Effector memory CD4-positive, alpha-beta T cell (primary cell): Measurements from ENCODE around the gene NLRP6.
"Not testable (repeated sequence)": the region's sequence is repeated elsewhere in the genome, so short reads cannot be mapped to it uniquely, and the experiment has no call there.

Experiments
- DNase-seq, 3 donors: peaks; one replicate each; pipeline ENCODE4 v3.0.0-alpha.2; 2020
- H3K27ac ChIP-seq: 2 replicates; pipeline ENCODE4 v1.7.0; 2013; ENCODE audit warnings: mild to moderate bottlenecking, low read length, moderate library complexity; ENCODE audit not compliant: insufficient read depth, poor library complexity, severe bottlenecking
- H3K27me3 ChIP-seq: replicated peaks from 2 replicates; pipeline ENCODE4 v1.7.0; 2013; ENCODE audit warnings: mild to moderate bottlenecking, low read length; ENCODE audit not compliant: insufficient read depth, control insufficient read depth, poor library complexity, severe bottlenecking
- H3K36me3 ChIP-seq: 2 replicates; pipeline ENCODE4 v1.7.0; 2013; ENCODE audit warnings: mild to moderate bottlenecking, low read length, moderate library complexity; ENCODE audit not compliant: control insufficient read depth, insufficient read depth
- H3K4me1 ChIP-seq: 2 replicates; pipeline ENCODE4 v1.7.0; 2013; ENCODE audit warnings: low read length, mild to moderate bottlenecking; ENCODE audit not compliant: control insufficient read depth, insufficient read depth, poor library complexity, severe bottlenecking
- H3K4me3 ChIP-seq: 2 replicates; pipeline ENCODE4 v1.7.0; 2013; ENCODE audit warnings: low read length, low read depth, mild to moderate bottlenecking; ENCODE audit not compliant: insufficient read depth, poor library complexity, severe bottlenecking
- H3K9me3 ChIP-seq: 2 replicates; pipeline ENCODE4 v1.7.0; 2013; ENCODE audit warnings: mild to moderate bottlenecking, low read length, moderate library complexity; ENCODE audit not compliant: control insufficient read depth

NLRP6 gene

GRCh38 chr11:299081-299891, 21.1 kb downstream of the NLRP6 start, which contains the start of gene IFITM5:
Gene IFITM5 (minus strand): TSS chr11:299526. CDS start chr11:299490, 36 bp downstream.
- Histone ChIP-seq H3K36me3 (peaks cover under 1% of the 10 kb centered on the region), H3K27me3 (no peaks in the 10 kb centered on the region), H3K4me1 (peaks cover 17% of the 10 kb centered on the region), H3K9me3 (no peaks in the 10 kb centered on the region), H3K27ac (no peak within 1 kb of the TSS), H3K4me3 (no peak within 1 kb of the TSS)
- DNase-seq: no peak

GRCh38 chr11:299951-300735, 21.9 kb downstream of the NLRP6 start:
- Histone ChIP-seq H3K27me3 (no peaks in the 10 kb centered on the region), H3K36me3 (no peaks in the 10 kb centered on the region), H3K4me1 (peaks cover 21% of the 10 kb centered on the region), H3K9me3 (no peaks in the 10 kb centered on the region), H3K27ac (no peak overlapping the region), H3K4me3 (no peak overlapping the region)
- DNase-seq: no peak

DNA sequence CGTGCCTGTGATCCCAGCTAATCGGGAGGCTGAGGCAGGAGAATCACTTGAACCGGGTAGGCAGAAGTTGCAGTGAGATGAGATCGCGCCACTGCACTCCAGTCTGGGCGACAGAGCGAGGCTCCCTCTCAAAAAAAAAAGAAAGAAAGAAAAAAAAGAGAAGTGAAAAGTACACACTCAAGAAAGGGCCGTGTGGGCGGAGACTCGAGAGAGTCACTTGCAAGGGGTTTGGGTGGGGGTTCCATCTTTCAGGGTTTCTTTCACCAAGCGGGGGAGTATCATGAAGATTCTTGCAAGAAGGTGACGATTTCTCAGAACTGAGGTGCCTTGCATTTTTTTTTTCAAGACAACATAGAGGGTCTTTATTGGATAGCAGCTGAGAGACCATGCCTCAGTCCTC, 25.2 kb downstream of the NLRP6 start:
- peaks cover 20% of the 10 kb centered on the region for H3K4me1 ChIP-seq

DNA sequence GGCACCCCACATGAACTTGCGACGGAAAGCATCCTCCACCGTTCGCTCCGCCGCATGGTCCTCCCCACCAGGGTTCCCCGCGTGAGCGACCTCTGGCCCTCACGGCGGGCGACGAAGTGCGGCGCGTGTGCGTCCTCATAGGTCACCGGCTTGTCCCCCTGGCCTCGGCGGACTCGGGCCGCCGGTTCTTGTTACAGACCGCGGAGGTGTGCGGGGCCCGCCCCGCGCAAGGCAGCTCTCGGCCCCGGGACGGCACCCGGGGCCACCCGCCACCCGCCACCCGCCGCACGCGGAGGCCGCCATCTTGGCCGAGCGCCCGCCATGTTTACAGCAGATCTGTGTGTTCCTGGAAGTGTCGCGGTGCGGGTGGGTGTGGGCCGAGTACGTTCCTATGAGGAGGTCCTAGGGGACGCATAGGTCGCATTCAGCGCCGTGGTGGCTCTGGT, 25.9 kb downstream of the NLRP6 start:
- H3K27ac ChIP-seq: no peak overlapping the region
- no peak for DNase-seq
- no peak overlapping the region for H3K4me3 ChIP-seq
- no peaks in the 10 kb centered on the region for H3K27me3 ChIP-seq
- H3K4me1 ChIP-seq: peaks cover 20% of the 10 kb centered on the region
- H3K36me3 ChIP-seq: no peaks in the 10 kb centered on the region
- H3K9me3 ChIP-seq: no peaks in the 10 kb centered on the region

More for the DNA sequence above, 25.2 kb downstream of the NLRP6 start:
- Histone ChIP-seq H3K4me3 (no peak overlapping the region), H3K27me3 (no peaks in the 10 kb centered on the region), H3K36me3 (no peaks in the 10 kb centered on the region), H3K9me3 (no peaks in the 10 kb centered on the region), H3K27ac (no peak overlapping the region)
- DNase-seq: no peak

DNA sequence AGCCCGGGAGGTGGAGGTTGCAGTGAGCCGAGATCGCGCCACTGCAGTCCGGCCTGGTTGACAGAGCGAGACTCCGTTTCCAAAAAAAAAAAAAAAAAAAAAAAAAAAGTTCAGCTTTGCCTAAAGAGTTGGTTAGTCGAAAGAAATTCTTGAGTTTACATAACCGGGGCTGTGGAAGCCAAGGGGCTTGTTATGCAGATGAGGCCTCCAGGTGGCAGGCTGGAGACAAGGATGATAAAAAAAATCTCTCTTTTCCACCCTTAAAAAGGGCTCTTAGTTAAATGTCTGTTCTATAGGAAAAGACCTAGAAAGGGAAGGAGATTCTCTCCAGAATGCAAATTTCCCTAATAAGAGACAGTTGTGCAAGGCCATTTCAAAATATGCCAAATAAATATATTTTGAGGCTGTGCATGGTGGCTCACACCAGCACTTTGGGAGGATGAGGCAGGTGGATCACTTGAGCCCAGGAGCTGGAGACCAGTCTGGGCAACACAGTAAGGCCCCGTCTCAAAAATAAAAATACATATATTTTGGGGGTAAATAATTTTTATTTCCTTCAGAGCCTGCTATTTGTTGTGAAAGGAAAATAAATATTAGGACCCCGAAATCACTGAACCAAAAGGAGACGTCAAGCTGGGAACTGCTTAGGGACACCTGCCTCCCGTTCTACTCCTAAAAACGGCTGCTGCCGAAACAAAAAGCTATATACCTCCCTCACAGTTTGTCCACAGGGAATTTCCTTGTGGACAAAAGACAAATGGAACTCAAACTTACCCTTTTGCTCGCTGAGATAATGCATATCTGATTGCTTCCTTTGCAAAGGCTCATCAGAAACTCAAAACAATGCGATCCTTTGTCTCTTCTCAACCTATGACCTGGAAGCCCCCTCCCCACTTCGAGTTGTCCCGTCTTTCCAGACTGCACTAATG, 27.0 kb downstream of the NLRP6 start:
- Histone ChIP-seq H3K36me3 (no peaks in the 10 kb centered on the region), H3K27ac (no peak overlapping the region), H3K9me3 (no peaks in the 10 kb centered on the region), H3K27me3 (no peaks in the 10 kb centered on the region), H3K4me3 (no peak overlapping the region), H3K4me1 (peaks cover 23% of the 10 kb centered on the region)
- DNase-seq: peak in 1 of 3 donors; percentile 63

DNA sequence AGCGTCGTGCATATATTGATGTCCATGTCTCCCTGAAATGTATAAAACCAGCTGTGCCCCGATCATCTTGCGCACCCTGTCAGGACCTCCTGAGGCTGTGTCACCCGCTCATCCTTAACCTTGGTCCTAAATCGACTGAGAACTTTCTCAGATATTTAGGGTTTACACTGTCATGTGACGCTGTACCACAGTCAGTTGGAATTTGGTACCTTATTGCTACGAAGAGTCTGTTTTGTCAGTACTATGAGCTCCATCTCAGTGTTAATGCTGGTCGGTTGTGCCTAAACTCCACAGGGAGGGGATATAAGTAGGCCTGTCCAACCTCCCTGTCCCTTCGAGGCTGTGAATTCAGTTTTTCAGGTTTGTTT, 27.6 kb downstream of the NLRP6 start:
- Histone ChIP-seq H3K9me3 (no peaks in the 10 kb centered on the region), H3K27me3 (no peaks in the 10 kb centered on the region), H3K4me1 (peaks cover 23% of the 10 kb centered on the region), H3K27ac (no peak overlapping the region), H3K36me3 (no peaks in the 10 kb centered on the region), H3K4me3 (no peak overlapping the region)
- DNase-seq: no peak

GRCh38 chr11:306645-307371, 28.6 kb downstream of the NLRP6 start:
- H3K27ac ChIP-seq: peak overlapping the region; percentile 78
- no peak overlapping the region for H3K4me3 ChIP-seq
- DNase-seq: no peak
- no peaks in the 10 kb centered on the region for H3K27me3 ChIP-seq
- H3K4me1 ChIP-seq: peaks cover 24% of the 10 kb centered on the region
- no peaks in the 10 kb centered on the region for H3K9me3 ChIP-seq
- H3K36me3 ChIP-seq: no peaks in the 10 kb centered on the region

DNA sequence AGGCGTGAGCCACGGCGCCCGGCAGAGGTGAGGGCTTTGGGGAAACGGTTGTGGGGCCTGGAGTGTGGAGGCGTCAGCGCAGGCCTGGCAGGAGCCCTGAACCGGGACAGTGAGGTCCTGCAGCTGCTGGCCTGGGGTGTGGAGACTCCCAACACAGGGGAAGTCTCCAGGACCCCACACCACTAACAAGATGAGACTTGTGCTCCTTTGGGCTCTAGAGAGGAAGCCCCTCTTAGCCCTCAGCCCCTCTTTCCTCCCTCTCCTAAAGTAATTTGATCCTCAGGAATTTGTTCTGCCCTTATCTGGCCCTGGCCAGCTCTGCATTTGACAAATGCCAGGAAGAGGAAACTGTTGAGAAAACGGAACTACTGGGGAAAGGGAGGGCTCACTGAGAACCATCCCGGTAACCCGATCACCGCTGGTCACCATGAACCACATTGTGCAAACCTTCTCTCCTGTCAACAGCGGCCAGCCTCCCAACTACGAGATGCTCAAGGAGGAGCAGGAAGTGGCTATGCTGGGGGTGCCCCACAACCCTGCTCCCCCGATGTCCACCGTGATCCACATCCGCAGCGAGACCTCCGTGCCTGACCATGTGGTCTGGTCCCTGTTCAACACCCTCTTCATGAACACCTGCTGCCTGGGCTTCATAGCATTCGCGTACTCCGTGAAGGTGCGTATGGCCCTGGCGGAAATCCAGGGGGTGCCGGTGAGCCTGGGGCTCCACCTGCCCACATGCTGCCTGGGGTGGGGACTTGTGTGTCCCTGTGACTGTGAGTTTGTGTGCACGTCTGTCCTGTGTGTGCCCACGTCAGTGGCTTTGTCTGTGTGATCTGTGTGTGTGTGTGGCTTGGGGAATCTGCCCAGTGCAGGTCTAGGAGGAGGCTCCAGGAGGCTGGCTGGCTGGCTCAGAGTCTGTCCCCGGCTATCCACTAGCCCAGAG, 29.8 kb downstream of the NLRP6 start, which contains the start of gene IFITM2:
IFITM2 (plus strand) TSS at position 51 of the 943 bp plus-strand sequence; CDS start at position 428, 377 bp downstream.
- Histone ChIP-seq H3K27ac (peak within 1 kb of the TSS; percentile 78), H3K4me3 (peak within 1 kb of the TSS; percentile 53), H3K4me1 (peaks cover 37% of the 10 kb centered on the region)
- H3K9me3 ChIP-seq, H3K36me3 ChIP-seq, H3K27me3 ChIP-seq: not testable (repeated sequence)
- peak; percentile 36 to 51 (median 39) for DNase-seq
